ENCODE results near the gene B4GALT6. TPM values are rescaled to one million over a fixed set of nuclear protein-coding genes. Genes with fewer than 3 reads are reported as not detected.

The B4GALT6 gene
- total RNA-seq, 1 donor from 2014 or later = 16.3 TPM

GRCh38 chr18:31647127-31647753, 37.1 kb downstream of the B4GALT6 start:
- Histone ChIP-seq H3K9me3 (ENCODE audit: low read depth) (no peaks in the 10 kb centered on the region), H3K27me3 (no peaks in the 10 kb centered on the region), H2AFZ (replicated peaks) (no peak overlapping the region), H3K36me3 (no peaks in the 10 kb centered on the region), H3K27ac (no peak overlapping the region), H3K4me2 (no peak overlapping the region), H3K79me2 (ENCODE audit: low read depth) (no peaks in the 10 kb centered on the region), H3F3A (ENCODE audit: low read depth) (no peaks in the 10 kb centered on the region), H3K4me1 (peaks cover 6% of the 10 kb centered on the region), H3K9ac (no peak overlapping the region), H4K20me1 (ENCODE audit: low read depth) (no peaks in the 10 kb centered on the region), H3K4me3 (no peak overlapping the region)
- Mint-ChIP-seq H3K4me1 (peaks cover 7% of the 10 kb centered on the region), H3K36me3 (peaks cover 3% of the 10 kb centered on the region), H3K9me3 (no peaks in the 10 kb centered on the region), H3K27me3 (ENCODE audit: insufficient read depth, low read depth) (peaks cover under 1% of the 10 kb centered on the region), H3K27ac (no peak overlapping the region), H3K4me3 (no peak overlapping the region)
- TF ChIP-seq EZH2 (IDR thresholded peaks at IDR 0.05) = no peak
- TF ChIP-seq EZH2phosphoT487 (IDR thresholded peaks at IDR 0.05) = no peak
- TF ChIP-seq CTCF (IDR thresholded peaks at IDR 0.05) = no peak
- DNase-seq (ENCODE audit: low spot score) = no peak

- no peak for DNase-seq (ENCODE audit: low spot score)
- H3K4me3 Mint-ChIP-seq = no peak overlapping the region
- no peaks in the 10 kb centered on the region for H3F3A ChIP-seq (ENCODE audit: low read depth)
- H3K9me3 Mint-ChIP-seq = no peaks in the 10 kb centered on the region
- no peak overlapping the region for H3K4me2 ChIP-seq
- H3K9ac ChIP-seq = no peak overlapping the region
- no peak for TF ChIP-seq EZH2 (IDR thresholded peaks at IDR 0.05)
- no peak for TF ChIP-seq EZH2phosphoT487 (IDR thresholded peaks at IDR 0.05)
- TF ChIP-seq CTCF (IDR thresholded peaks at IDR 0.05) = no peak
- no peak overlapping the region for H3K4me3 ChIP-seq
- no peak overlapping the region for H3K27ac ChIP-seq
- H3K9me3 ChIP-seq (ENCODE audit: low read depth) = no peaks in the 10 kb centered on the region
- no peaks in the 10 kb centered on the region for H3K36me3 Mint-ChIP-seq
- no peaks in the 10 kb centered on the region for H3K27me3 Mint-ChIP-seq (ENCODE audit: insufficient read depth, low read depth)
- H3K4me1 Mint-ChIP-seq = peaks cover 7% of the 10 kb centered on the region
- no peaks in the 10 kb centered on the region for H3K36me3 ChIP-seq
- H3K27me3 ChIP-seq = no peaks in the 10 kb centered on the region
- H3K4me1 ChIP-seq = peaks cover 6% of the 10 kb centered on the region
- no peaks in the 10 kb centered on the region for H3K79me2 ChIP-seq (ENCODE audit: low read depth)
- H2AFZ ChIP-seq (replicated peaks) = no peak overlapping the region
- no peak overlapping the region for H3K27ac Mint-ChIP-seq
- H4K20me1 ChIP-seq (ENCODE audit: low read depth) = no peaks in the 10 kb centered on the region
These were observed 37.9 kb downstream of the B4GALT6 start for GRCh38 chr18:31646332-31647126.

- no peaks in the 10 kb centered on the region for H3K36me3 Mint-ChIP-seq
- no peaks in the 10 kb centered on the region for H3K9me3 ChIP-seq (ENCODE audit: low read depth)
- H3K4me3 Mint-ChIP-seq = no peak overlapping the region
- no peak overlapping the region for H3K9ac ChIP-seq
- H3K27ac ChIP-seq = no peak overlapping the region
- H3K36me3 ChIP-seq = no peaks in the 10 kb centered on the region
- TF ChIP-seq EZH2 (IDR thresholded peaks at IDR 0.05) (no peak), EZH2phosphoT487 (IDR thresholded peaks at IDR 0.05) (no peak), CTCF (IDR thresholded peaks at IDR 0.05) (no peak)
- no peak overlapping the region for H3K4me2 ChIP-seq
- peaks cover 7% of the 10 kb centered on the region for H3K4me1 Mint-ChIP-seq
- H2AFZ ChIP-seq (replicated peaks) = no peak overlapping the region
- no peak overlapping the region for H3K4me3 ChIP-seq
- H3F3A ChIP-seq (ENCODE audit: low read depth) = no peaks in the 10 kb centered on the region
- no peaks in the 10 kb centered on the region for H4K20me1 ChIP-seq (ENCODE audit: low read depth)
- no peaks in the 10 kb centered on the region for H3K9me3 Mint-ChIP-seq
- peaks cover 6% of the 10 kb centered on the region for H3K4me1 ChIP-seq
- no peaks in the 10 kb centered on the region for H3K79me2 ChIP-seq (ENCODE audit: low read depth)
- no peaks in the 10 kb centered on the region for H3K27me3 ChIP-seq
- no peak for DNase-seq (ENCODE audit: low spot score)
- H3K27ac Mint-ChIP-seq = no peak overlapping the region
- peaks cover 1% of the 10 kb centered on the region for H3K27me3 Mint-ChIP-seq (ENCODE audit: insufficient read depth, low read depth)
These were observed 39.0 kb downstream of the B4GALT6 start for GRCh38 chr18:31645411-31645810.
